SK-N-SH (cell line): ENCODE data around the gene RET. TPM values are rescaled to one million over a fixed set of nuclear protein-coding genes. Genes with fewer than 3 reads are reported as not detected.

Experiments
- CTCF ChIA-PET: fragments of 300-600, 350-600 bp; formaldehyde crosslinking; extraction: SDS; loops from one replicate; lab custom pipeline; 2021; lab: Yijun Ruan, JAX
- POLR2A ChIA-PET: fragments of 350-600 bp; sonication (Branson Sonifier 250); formaldehyde crosslinking; extraction: SDS; loops from one replicate; lab custom pipeline; 2020; ENCODE audit warnings: antibody characterized with exemption, inconsistent platforms; lab: Yijun Ruan, JAX
- DNase-seq: peaks from one replicate; pipeline ENCODE4 v3.0.0; 2012
- H2AFZ ChIP-seq: fragments of 200-600 bp; sonication (generic); 2 replicates; pipeline ENCODE4 v1.8.1; 2016; ENCODE audit warnings: antibody characterized with exemption, mild to moderate bottlenecking, low read depth
- H3F3A ChIP-seq: fragments of 200-600 bp; sonication (generic); replicated peaks from 2 replicates; pipeline ENCODE3; 2016; ENCODE audit warnings: antibody characterized with exemption, mild to moderate bottlenecking; ENCODE audit not compliant: insufficient read depth
- H3K27ac ChIP-seq, 2 experiments: fragments of 200-500 bp in 1 of 2; fragments of 200-600 bp in 1 of 2; sonication (Bioruptor generic) in 1 of 2; sonication (generic), shearing (Covaris generic) in 1 of 2; 2 replicates each; pipeline versions ENCODE4 v1.5.1 to v1.6.1; 2014 to 2016; ENCODE audit warnings: low read depth in 2 of 2, inconsistent platforms in 1 of 2, low read length in 1 of 2, mild to moderate bottlenecking in 1 of 2, mixed read lengths in 1 of 2
- H3K27me3 ChIP-seq: fragments of 200-600 bp; sonication (generic), shearing (Covaris generic); 2 replicates; pipeline ENCODE4 v1.6.1; 2016; ENCODE audit warnings: mixed run types; ENCODE audit not compliant: insufficient read depth
- H3K36me3 ChIP-seq, 2 experiments: fragments of 200-500 bp in 1 of 2; fragments of 200-600 bp in 1 of 2; sonication (Bioruptor generic) in 1 of 2; sonication (generic) in 1 of 2; replicated peaks in 1 of 2; 2 replicates each; pipeline versions ENCODE3 to v1.5.1; 2014 to 2016; ENCODE audit warnings: low read length in 1 of 2, mild to moderate bottlenecking in 1 of 2; ENCODE audit not compliant: insufficient read depth in 2 of 2, control insufficient read depth in 1 of 2
- H3K4me1 ChIP-seq, 2 experiments: fragments of 200-500 bp in 1 of 2; fragments of 200-600 bp in 1 of 2; sonication (Bioruptor generic) in 1 of 2; sonication (generic), shearing (Covaris generic) in 1 of 2; 2 replicates each; pipeline versions ENCODE4 v1.5.1 to v1.6.1; 2014 to 2016; ENCODE audit warnings: low read depth in 1 of 2, low read length in 1 of 2, mixed run types in 1 of 2; ENCODE audit not compliant: insufficient read depth in 2 of 2, control insufficient read depth in 1 of 2
- H3K4me2 ChIP-seq: fragments of 200-600 bp; sonication (generic), shearing (Covaris generic); 2 replicates; pipeline ENCODE4 v1.6.1; 2017; ENCODE audit warnings: mixed run types
- H3K4me3 ChIP-seq, 2 experiments: fragments of 200-500 bp in 1 of 2; fragments of 200-600 bp in 1 of 2; sonication (Bioruptor generic) in 1 of 2; sonication (generic), shearing (Covaris generic) in 1 of 2; 2 replicates each; pipeline versions ENCODE4 v1.5.1 to v1.8.1; 2014 to 2016; ENCODE audit warnings: low read depth in 2 of 2, inconsistent platforms in 1 of 2, low read length in 1 of 2, mild to moderate bottlenecking in 1 of 2, mixed read lengths in 1 of 2, moderate library complexity in 1 of 2
- H3K79me2 ChIP-seq: fragments of 200-600 bp; sonication (generic); 2 replicates; pipeline ENCODE4 v1.8.1; 2017; ENCODE audit warnings: mild to moderate bottlenecking; ENCODE audit not compliant: insufficient read depth
- H3K9ac ChIP-seq: fragments of 200-600 bp; sonication (generic); 2 replicates; pipeline ENCODE4 v1.6.1; 2017; ENCODE audit warnings: mixed run types
- H3K9me2 ChIP-seq: fragments of 200-600 bp; sonication (generic); 2 replicates; pipeline ENCODE4 v1.6.1; 2017; ENCODE audit warnings: mixed run types
- H3K9me3 ChIP-seq: fragments of 200-600 bp; sonication (generic); 2 replicates; pipeline ENCODE4 v1.6.1; 2017; ENCODE audit warnings: mixed run types, mild to moderate bottlenecking, moderate library complexity
- H4K20me1 ChIP-seq: fragments of 200-600 bp; sonication (generic); 2 replicates; pipeline ENCODE4 v1.6.1; 2017; ENCODE audit warnings: mild to moderate bottlenecking, mixed run types; ENCODE audit not compliant: insufficient read depth
- CHD2 ChIP-seq: fragments of 150-350 bp; IDR thresholded peaks from 2 replicates; pipeline ENCODE4 v1.6.1; 2018; ENCODE audit warnings: low read length; ENCODE audit not compliant: partially characterized antibody
- EP300 ChIP-seq, 2 experiments: IDR thresholded peaks; 2 replicates each; pipeline versions ENCODE4 v1.4.0 to v1.6.1; 2012; ENCODE audit warnings: borderline replicate concordance in 1 of 2, low read depth in 1 of 2, low read length in 1 of 2
- EZH2phosphoT487 ChIP-seq: fragments of 200-600 bp; sonication (generic); IDR thresholded peaks from 2 replicates; pipeline ENCODE4 v1.6.1; 2017; ENCODE audit warnings: low read depth, mixed run types, mild to moderate bottlenecking, antibody characterized with exemption, moderate library complexity, borderline replicate concordance
- FOSL2 ChIP-seq: IDR thresholded peaks from 2 replicates; pipeline ENCODE4 v1.4.0; 2012; ENCODE audit warnings: low read depth, mild to moderate bottlenecking, moderate library complexity, borderline replicate concordance
- FOXJ3 ChIP-seq: sonication (generic); formaldehyde crosslinking; IDR thresholded peaks from 2 replicates; pipeline ENCODE4 v1.5.1; 2020; ENCODE audit warnings: mild to moderate bottlenecking, missing genetic modification reagents
- FOXM1 ChIP-seq: IDR thresholded peaks from 2 replicates; pipeline ENCODE4 v1.4.0; 2012; ENCODE audit warnings: low read depth, mild to moderate bottlenecking
- GATA2 ChIP-seq: sonication (generic); formaldehyde crosslinking; IDR thresholded peaks from 2 replicates; pipeline ENCODE4 v1.5.0; 2020; ENCODE audit warnings: mild to moderate bottlenecking, missing genetic modification reagents
- JUND ChIP-seq: IDR thresholded peaks from 2 replicates; pipeline ENCODE4 v1.4.0; 2012
- MXI1 ChIP-seq: IDR thresholded peaks from 2 replicates; pipeline ENCODE4 v1.6.1; 2012; ENCODE audit warnings: mild to moderate bottlenecking, low read depth, low read length, improper control_type of control experiment
- NFIC ChIP-seq: IDR thresholded peaks from 2 replicates; pipeline ENCODE4 v1.4.0; 2012; ENCODE audit warnings: borderline replicate concordance
- NRF1 ChIP-seq: IDR thresholded peaks from 2 replicates; pipeline ENCODE4 v1.6.1; 2012; ENCODE audit warnings: low read depth, mild to moderate bottlenecking, low read length
- RAD21 ChIP-seq: IDR thresholded peaks from 2 replicates; pipeline ENCODE4 v1.6.1; 2012; ENCODE audit warnings: mild to moderate bottlenecking, low read length
- RFX5 ChIP-seq: IDR thresholded peaks from 2 replicates; pipeline ENCODE4 v1.6.1; 2012; ENCODE audit warnings: mild to moderate bottlenecking, improper control_type of control experiment, low read length
- RXRA ChIP-seq: IDR thresholded peaks from 2 replicates; pipeline ENCODE4 v1.4.0; 2012; ENCODE audit warnings: low read depth, mild to moderate bottlenecking, borderline replicate concordance
- SIN3A ChIP-seq: IDR thresholded peaks from 2 replicates; pipeline ENCODE4 v1.6.1; 2012; ENCODE audit warnings: low read depth, mild to moderate bottlenecking, low read length, moderate library complexity, borderline replicate concordance
- SMC3 ChIP-seq: IDR thresholded peaks from 2 replicates; pipeline ENCODE4 v1.6.1; 2012; ENCODE audit warnings: low read depth, low read length, improper control_type of control experiment
- TAF1 ChIP-seq: IDR thresholded peaks from 2 replicates; pipeline ENCODE4 v1.6.1; 2012; ENCODE audit warnings: low read depth, mild to moderate bottlenecking, low read length, moderate library complexity, borderline replicate concordance
- YY1 ChIP-seq: IDR thresholded peaks from 2 replicates; pipeline ENCODE4 v1.4.0; 2012; ENCODE audit warnings: low read depth, mild to moderate bottlenecking
- WGBS: methylation state at CpG from one replicate; pipeline ENCODE4 v1.1.6; 2017; ENCODE audit warnings: low lambda C conversion rate; 5-methylcytosine and 5-hydroxymethylcytosine counted together
- polyA plus RNA-seq, 3 experiments: library from polyadenylated mRNA; depleted of rRNA; stranded (reverse); fragments of >200 nt; gene quantifications; 2 replicates each; pipeline ENCODE4 v1.2.3, GENCODE V29; 2012
- TF ChIP-seq, protein P1 (sequence below): fragments of 150-350 bp; IDR thresholded peaks from 2 replicates; pipeline ENCODE4 v1.6.1; 2016; ENCODE audit warnings: mild to moderate bottlenecking, low read depth, low read length
- TF ChIP-seq, protein P2 (sequence below): IDR thresholded peaks from 2 replicates; pipeline ENCODE4 v1.4.0; 2012; ENCODE audit warnings: low read depth, borderline replicate concordance

The RET gene
- polyA plus RNA-seq, 1 of the 3 experiments (the other 2 are of a cell fraction) = 3.2 TPM

DNA sequence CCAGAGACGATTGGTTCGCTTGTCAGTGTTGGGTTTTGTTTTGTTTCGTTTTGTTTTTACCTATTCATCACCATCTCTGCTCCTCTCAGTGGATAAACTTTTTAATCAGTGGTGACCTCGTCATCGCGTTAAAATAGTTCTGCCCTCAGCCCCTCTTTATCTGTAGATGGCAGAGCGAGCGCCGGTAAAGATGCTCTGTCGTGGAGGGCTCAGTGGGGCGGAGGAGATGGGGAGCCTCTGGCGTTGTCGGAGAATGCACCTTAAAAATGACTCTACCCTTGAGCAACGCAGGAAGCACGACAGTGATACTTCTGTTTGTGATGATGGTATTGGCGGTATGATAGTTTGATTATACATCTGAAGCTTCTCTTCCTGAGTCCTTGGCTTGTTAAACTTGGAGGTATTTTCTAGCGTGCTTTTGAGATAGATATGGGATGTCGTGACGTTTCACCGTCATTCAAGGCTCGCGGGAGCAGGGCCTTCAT lies 61.9 kb downstream of the RET start:
- Histone ChIP-seq H3K36me3 (peaks cover 0 to 5% of the 10 kb centered on the region in 2 experiments), H2AFZ (peak overlapping the region; percentile 56), H3K4me1 (peaks cover 13 to 14% of the 10 kb centered on the region in 2 experiments; a peak in 3 of 4 replicates), H3K79me2 (peaks cover 70% of the 10 kb centered on the region), H3K4me2 (peak overlapping the region; percentile 75), H3F3A (peaks cover 14% of the 10 kb centered on the region), H3K27me3 (no peaks in the 10 kb centered on the region), H3K27ac (peak overlapping the region; percentile 93 to 97), H3K4me3 (peak overlapping the region; percentile 92 to 93), H3K9ac (peak overlapping the region; percentile 96), H3K9me3 (no peaks in the 10 kb centered on the region), H3K9me2 (no peaks in the 10 kb centered on the region), H4K20me1 (peaks cover 41% of the 10 kb centered on the region)
- 1% methylated on average over 22 of the region's 22 CpGs for WGBS
- CTCF ChIA-PET = interaction anchor here (0.9 to 1.7 kb wide), 6 partner anchors 16 to 212 kb away, joined by 3 to 5 read pairs (median 4); no protein-coding TSS in a partner anchor
- POLR2A ChIA-PET = interaction anchor here (0.9 kb wide), 1 partner anchor 10 kb away, joined by 3 read pairs; no protein-coding TSS in a partner anchor
- TF ChIP-seq YY1 (no peak), RAD21 (0 out of 2 replicates have a peak, but pooled peaks have one; percentile 2)
- DNase-seq = peak; percentile 67

DNA sequence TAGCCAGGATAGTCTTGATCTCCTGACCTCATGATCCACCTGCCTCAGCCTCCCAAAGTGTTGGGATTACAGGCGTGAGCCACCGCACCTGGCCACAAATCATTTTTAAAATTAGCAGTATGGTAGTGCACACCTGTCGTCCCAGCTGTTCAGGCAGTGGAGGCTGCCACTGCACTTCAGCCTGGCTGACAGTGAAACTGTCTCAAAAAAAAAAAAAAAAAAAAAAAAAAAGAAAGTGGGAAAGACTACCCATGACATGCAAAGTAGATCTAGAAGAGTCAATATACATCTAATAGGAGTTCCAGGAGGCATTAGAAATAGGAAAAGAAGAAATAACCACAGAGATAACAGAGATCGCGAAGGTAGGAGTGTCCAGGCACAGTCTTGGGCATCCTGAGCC lies 64.6 kb downstream of the RET start:
- no peaks in the 10 kb centered on the region for H3K27me3 ChIP-seq
- no peaks in the 10 kb centered on the region for H3K9me2 ChIP-seq
- no peak overlapping the region for H2AFZ ChIP-seq
- no peak overlapping the region for H3K9ac ChIP-seq
- H3K4me2 ChIP-seq = no peak overlapping the region
- TF ChIP-seq FOSL2 (no peak), RXRA (no peak), RFX5 (no peak), JUND (no peak), YY1 (no peak), FOXM1 (no peak), NFIC (no peak), FOXJ3 (CRISPR knock-in tag) (no peak), SIN3A (no peak), CHD2 (no peak), MXI1 (no peak), EP300 (IDR thresholded peaks at IDR 0.05; ENCODE audit: borderline replicate concordance in 1 of 2, low read depth in 1 of 2, low read length in 1 of 2) (no peak), EZH2phosphoT487 (no peak), TAF1 (no peak), GATA2 (CRISPR knock-in tag) (no peak), SMC3 (no peak), NRF1 (no peak)
- TF ChIP-seq, protein P1, sequence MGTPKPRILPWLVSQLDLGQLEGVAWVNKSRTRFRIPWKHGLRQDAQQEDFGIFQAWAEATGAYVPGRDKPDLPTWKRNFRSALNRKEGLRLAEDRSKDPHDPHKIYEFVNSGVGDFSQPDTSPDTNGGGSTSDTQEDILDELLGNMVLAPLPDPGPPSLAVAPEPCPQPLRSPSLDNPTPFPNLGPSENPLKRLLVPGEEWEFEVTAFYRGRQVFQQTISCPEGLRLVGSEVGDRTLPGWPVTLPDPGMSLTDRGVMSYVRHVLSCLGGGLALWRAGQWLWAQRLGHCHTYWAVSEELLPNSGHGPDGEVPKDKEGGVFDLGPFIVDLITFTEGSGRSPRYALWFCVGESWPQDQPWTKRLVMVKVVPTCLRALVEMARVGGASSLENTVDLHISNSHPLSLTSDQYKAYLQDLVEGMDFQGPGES = no peak
- TF ChIP-seq, protein P2, sequence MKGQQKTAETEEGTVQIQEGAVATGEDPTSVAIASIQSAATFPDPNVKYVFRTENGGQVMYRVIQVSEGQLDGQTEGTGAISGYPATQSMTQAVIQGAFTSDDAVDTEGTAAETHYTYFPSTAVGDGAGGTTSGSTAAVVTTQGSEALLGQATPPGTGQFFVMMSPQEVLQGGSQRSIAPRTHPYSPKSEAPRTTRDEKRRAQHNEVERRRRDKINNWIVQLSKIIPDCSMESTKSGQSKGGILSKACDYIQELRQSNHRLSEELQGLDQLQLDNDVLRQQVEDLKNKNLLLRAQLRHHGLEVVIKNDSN = no peak
- TF ChIP-seq, all 33 proteins: peak for 0
- peaks cover 14% of the 10 kb centered on the region for H3F3A ChIP-seq
- CTCF ChIA-PET = interaction anchor here (1.5 kb wide), 1 partner anchor 63 kb away, joined by 4 read pairs; no protein-coding TSS in a partner anchor
- H3K9me3 ChIP-seq = no peaks in the 10 kb centered on the region
- POLR2A ChIA-PET = no interaction called here
- DNase-seq = no peak
- peaks cover 64% of the 10 kb centered on the region for H4K20me1 ChIP-seq
- H3K4me3 ChIP-seq = no peak overlapping the region
- 97% methylated on average over 5 of the region's 5 CpGs for WGBS
- peaks cover 7 to 12% of the 10 kb centered on the region in 2 experiments; a peak in 3 of 4 replicates for H3K4me1 ChIP-seq
- H3K79me2 ChIP-seq = peaks cover 93% of the 10 kb centered on the region
- no peak overlapping the region for H3K27ac ChIP-seq
- peaks cover 0 to 5% of the 10 kb centered on the region in 2 experiments for H3K36me3 ChIP-seq
